ENCODE measurements around the gene ANP32A.

The ANP32A gene

DNA sequence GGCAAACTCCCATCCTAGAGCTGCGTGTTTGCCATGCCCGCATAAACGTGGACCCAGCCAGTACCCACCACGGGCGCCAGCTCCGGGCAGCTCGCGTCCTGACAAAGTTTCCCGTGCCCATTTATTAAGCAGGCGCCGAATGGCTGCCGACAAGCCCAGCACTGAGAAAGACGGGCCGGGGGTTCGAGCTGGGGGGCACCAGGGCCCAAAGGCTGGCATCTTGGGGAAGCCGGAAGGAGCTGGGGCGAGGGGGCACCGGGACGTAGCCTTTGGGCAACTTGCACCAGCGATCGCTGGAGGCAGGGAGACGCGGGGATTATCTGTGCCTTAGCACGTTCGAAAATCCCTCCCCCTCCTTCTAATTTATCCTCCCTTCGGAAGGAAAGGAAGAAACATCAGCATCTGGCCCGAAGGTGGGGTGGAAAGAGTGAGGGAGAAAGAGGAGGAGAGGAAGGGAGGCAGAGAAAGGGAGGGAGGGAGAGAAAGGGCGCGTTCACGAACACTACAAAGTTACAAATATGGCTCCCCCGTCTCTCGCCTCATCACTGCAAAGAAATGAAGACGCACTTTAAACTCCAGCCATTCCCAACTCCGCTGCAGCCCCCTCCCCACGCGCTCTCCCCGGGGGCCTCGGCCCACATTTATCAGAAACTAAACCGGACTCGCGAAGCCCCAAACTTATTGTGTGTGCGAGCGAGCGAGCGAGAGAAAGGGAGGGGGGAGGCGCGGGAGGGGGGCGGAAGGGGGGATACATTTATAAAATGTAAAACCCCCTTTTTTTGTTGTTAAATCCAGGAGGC, 1.0 kb downstream of the ANP32A start:
- DNase-seq, result peak; percentile 58

DNA sequence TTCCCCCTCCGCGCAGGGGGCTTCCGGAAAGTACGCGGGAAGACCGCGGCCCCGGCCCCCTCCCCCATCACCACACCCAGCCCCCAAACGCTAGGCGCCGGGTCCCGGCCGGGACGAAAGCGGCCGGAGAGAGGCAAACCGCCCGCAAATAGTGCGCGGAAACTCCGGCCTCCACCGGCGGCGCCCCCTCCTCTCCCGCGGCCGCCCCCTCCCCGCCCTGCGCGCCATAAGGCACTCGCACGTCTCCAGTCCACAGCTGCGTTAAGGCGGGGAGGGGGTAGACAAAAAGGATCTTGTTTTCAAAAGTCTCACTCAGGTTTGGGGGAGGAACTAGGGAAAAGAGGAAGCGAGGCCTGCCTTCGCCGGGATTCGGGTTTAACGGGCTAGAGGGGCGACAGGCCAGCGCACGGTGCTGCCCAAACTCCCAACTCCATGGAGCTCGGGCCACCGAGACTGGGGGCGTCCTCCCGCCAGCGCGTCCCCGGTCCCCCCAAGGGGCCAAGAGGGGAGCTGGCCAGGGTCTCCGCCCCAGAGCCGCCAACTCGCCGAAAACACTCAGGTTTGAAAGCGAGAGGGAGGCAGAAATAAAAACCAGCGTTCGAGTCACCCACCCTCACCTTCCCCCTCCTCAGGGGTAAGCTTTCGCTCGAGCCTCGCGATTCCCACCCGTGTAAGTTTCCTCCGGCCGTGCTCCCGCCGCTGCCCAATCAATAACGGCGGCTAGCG, 1.8 kb downstream of the ANP32A start:
- DNase-seq, result peak; percentile 50

DNA sequence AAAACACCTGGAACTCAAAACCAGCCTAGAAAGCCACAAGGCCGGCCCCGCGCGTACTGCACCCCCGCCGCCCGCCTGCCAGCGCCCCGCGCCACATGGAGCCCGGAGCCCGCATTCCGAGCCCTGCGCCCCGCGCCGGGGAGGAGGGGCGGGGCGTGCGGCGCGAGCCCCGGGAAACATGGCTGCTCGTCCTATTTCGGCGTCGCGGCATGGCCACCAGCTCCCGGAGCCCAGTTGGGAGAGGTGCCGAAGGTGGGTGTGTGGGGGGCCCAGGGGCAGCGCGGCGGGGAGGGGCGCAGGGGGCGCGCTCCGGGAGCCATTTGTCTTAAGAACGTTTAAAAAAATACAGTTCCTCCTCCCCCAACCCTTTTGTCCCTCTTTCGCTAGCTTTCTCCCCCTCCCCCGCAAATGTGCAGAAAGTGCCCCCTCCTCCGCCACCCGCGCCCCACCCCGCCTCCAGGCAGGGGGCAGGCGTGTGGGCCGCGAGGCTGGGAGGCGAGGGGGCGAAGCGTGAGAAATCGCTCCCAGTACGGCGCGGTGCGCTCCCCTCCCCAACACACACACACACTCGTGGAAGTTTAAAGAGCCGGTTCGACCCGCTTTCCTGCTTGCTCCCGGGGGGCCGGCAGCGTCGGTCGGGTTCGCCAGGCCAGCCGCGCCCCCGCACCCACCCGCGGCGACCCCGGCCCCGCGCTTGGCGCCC, 2.5 kb downstream of the ANP32A start:
- peak; percentile 78 for DNase-seq

DNA sequence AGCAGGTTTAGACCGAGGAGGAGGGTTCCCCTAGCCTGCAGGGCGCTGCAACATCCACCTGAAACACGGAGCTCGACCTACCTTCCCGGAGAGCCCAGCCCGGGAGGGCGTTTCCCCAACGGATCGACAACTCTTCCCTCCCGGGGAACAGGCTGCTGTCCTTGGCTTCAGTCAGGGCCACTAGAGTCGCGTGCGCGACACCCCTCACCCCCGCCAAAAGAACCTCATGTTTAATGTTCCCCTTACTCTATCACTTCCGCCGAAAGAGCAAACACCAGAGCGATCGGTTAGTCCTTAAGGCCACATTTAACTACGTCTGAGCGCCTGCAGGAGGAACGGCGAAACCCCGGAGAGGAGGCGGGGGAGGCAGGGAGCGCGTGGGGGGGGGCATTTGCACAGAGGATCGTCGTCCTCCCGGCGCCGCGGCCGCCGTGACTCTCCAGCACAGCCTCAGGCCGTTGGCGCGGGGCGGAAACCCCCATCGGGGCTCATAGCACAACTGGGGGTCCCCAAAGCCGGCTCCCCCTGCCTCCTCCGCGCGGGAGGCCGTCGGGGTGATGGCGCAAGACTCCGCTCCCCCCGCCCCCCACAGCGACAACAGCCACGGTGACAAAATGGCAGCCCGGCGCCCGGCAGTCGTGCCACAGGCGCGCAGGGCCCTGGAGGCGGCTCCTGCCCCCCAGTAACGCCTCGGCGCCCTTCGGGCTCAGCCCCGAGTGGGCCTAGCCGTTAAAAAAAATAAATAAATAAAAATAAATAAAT, 3.2 kb downstream of the ANP32A start:
- peak; percentile 66 for DNase-seq

DNA sequence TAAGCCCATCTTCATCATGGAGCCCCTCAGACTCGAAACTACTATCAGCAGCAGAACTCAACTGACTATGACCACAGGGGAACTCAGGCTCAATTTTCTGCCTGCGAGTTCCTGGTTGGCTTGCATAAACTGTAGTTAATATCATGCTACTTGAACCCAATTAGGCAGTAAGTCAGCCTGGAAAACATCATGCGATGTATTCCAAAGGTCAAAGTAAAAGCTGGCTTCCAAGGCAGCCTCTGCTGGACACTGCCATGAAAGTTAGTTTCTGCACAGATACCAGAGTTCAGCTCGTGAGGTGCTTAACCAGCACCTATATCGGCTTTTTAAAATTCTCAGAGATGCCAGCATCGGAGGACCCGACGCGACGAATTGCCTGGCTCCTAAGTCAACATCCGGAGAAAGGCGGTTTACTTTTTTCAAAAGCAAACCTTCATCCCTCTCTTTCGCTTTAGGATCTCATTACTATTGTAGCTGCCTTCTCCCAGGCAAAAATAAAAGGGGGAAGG, 3.8 kb downstream of the ANP32A start:
- DNase-seq, result no peak

DNA sequence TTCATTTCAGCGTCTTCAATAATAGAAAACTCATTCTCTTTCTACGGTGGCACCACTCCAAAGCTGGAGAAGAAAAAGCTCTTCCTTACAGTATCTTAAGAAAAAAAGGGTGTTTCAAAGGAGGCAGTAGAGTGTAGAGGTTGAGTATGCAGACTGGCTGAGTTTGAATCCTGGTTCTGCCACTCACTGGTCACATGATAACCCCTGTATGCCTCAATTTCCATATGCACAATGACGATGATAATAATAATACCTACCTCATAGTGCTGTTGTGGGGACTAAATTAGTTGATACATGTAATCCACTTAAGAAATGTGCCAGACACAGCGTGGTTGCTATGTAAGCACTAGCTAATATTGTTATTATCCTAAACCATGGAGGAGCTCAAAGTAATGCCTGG, 4.5 kb downstream of the ANP32A start:
- no peak for DNase-seq

DNA sequence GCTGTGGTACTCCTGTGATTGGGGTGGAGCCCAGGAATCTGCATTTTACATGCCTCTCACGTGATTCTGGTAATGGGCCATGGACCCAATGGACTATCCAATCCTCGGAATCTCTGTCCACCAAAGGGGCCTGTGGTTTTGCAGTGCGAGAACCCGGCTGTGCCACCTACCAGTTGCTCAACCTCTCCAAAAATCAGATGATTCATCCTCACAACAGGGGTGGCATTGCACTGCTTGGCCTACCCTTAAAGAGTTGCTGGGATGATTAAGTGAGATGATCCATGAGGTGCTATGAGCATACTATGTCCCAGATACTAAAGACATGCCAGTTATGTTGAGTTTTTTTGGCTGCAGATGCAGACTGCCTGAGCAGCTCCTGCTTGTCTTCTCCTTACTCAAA, 5.1 kb downstream of the ANP32A start:
- no peak for DNase-seq

DNA sequence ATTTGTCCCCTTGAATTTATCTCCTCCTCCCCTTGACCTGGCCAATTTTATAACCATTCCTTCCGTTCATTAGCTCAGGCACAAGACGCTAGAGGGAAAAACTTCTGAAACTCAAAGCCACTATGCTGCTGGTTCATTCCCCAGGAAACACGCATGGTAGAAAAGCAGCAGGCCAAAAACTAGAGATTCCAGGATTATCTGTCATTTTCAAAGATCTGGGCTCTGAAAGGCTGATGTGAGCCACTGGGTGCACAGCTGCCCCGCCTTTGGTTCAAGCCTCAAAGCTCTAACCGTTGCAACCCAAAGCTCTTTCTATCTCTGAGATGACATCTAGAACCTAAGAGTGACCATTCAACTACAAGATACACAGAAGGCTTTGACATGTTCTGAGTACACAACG, 6.1 kb downstream of the ANP32A start:
- no peak for DNase-seq

DNA sequence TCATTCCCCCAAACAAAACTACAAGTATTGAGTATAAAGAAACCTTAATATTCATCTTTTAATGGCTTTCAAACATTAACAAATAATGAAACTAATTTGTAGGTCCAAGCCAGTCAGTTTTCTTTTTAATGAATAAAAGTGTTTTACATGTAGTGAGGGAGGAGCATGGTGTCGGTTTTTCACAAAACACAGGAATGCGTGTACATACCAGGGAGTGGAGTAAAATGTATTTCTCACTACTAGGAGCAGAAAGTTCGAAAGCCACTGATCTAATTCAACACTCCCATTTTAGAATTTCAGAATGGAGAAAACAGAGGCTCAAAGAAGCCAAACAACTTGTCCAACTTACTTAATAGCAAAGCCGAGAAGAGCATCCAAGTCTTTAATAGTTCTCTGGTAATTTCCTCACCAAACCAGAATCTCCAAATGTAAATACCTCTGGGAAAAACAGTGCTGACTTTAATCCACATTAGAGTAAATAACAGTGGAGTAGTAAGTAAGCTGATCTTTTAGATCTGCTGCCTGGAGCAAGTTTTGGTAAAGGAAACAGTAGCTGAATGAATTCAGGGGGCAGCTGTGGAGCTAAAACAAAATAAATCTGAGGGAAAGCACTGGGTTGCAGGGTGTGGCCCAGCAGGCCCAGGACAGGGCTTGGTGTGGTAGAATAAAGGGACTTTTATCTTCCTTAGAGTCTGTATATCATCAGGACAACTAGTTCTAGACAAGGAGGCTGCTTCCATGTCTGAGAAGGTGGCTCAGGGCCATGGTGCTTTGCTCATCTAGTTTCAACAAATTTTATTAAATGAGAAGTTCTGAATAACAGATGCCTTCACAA, 7.9 kb downstream of the ANP32A start:
- no peak for DNase-seq

DNA sequence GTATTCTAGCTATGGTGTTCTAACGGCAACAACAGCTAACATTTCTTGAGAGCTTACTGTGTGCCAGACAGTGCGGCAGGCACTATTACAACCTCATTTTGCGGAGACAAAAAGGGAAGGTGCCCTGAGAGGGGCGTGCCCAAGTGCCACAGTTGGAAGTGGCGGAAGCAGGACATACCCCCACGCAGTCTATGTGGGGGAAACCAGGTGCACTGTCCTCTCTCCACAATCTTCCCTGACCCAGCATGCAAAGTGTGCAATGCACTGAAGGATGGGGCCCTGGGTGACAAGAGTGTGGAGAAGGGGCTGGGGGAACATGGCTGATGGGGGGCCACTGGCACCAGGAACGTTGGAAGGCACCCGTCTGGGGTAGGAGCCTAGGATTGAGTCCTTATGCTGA, 8.6 kb downstream of the ANP32A start:
- DNase-seq, result no peak

DNA sequence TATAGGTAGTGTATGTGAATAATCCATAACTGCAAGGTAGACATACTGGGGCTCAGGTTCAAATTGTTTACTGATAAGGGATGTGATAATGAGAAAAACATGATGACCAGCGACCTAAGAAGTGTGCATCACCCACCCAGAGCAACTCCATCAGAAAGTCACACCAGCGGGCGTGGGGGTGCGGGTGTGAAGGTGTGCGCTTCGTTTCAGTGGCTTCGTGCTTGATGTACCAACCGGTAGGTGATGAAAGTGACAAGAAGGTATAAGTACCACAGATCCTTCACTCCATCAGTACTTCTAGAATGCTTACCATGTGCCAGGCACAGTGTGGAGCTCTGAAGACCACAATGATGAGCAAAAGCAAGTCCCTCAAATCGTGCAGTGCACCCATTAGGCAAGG, 11.2 kb downstream of the ANP32A start:
- DNase-seq, result no peak

DNA sequence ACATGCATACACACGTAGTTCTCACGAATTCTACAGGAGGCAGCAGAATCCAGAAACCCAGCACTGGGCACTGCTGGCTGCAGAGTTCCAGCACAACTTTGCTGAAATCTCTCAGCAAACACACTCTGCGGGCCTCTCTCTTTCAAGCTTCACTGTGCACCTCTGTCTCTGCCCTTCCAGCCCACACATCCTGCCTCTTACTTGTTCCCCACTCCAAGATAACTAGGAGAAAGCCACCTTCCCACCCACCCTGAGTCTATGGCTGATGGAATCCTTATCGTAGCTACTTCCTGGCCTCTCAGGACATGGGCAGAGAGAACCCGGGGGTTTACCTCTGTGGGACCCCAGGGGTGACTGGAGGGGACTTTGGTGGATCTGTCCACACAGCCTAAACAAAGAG, 11.9 kb downstream of the ANP32A start:
- no peak for DNase-seq

DNA sequence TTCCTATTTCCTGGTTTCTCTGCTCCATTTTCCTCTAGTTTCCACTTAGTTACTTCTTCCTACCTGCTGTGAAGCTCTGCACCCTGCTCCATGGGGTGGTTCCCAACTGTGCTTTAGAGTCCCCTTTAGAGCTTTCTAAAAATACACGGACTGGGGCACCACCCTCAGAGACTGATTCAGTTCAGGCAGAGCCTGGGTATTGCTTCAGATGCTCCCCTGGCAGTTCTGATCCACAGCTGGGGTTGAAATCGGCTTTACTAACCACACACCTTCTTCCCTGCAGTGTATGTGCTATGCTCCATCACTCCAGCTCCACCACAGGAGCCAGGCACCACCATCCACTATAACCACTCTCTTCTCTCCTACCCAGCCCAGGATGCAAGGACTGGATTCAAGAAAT, 12.6 kb downstream of the ANP32A start:
- no peak for DNase-seq

DNA sequence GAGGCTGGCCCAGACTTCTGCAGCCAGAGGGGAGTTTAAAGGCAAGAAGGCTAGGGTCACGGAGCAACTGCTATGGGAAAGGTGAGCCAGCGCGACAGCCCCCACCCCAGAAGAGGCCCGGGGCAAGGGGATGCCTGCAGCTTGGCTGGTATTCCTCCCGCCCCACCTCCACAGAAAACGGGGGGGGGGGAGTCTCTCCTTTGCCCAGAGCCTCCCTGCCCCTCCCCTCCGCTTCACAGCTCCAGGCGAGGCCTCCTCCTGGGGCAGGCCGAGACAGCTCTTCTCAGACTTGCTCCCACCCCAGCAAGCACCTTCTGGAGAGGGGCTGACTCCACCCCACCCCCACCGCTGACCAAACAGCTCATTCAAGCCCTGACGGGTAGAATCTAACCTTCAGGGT, 13.4 kb downstream of the ANP32A start:
- no peak for DNase-seq

DNA sequence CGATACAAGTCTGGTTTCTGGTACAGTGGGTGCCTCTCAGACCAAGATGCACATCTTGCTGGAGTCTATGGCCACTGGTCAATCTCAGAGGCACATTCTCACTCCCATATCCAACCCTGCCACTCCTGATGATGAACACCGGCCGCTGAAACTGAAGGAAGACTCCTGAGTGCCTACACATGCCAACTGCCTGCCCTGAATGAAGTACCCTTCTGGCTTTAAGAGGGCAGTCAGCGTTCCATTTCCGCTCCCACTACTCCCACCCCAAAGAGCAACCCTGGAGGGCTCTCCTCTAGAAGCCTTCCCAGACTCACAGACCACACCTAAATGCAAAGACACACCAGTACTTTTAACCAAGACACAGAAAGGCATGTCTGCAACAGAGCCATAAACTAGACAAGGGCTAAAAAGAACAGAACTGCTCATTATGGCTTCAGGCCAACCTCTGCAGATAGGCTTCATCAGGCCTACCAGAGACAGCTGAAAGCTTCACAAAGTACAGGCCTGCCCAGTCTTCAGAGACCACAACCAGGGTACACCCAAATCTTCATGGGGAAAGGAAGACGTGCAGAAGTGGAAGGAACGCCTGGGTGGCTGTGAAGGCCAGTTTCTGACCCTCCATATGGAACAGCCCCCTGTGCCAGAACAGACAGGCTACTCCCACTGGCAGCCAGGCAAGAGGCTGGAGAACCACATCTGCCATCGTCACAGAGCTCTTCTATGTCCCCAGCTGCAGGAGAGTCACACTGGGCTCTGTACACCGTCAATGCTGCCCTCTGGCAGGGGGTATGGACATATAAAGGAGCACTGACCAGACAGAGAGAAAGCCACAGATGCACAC, 14.3 kb downstream of the ANP32A start:
- DNase-seq, result no peak

DNA sequence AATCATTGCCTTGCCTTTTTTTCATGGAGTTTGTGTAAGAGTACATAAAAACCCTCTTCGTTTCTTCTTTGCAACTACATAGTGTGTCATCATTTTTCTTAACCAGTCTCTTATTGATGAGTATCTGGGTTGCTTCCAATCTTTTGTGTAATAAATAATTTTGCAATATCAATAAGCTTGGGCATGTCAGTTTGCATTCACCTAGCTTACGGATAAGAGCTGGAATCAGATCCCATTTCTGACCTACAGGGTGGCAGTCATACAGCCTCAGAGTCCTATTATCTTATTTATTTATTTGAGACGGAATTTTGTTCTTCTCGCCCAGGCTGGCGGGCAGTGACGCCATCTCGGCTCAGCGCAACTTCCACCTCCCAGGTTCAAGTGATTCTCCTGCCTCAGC, 18.3 kb downstream of the ANP32A start:
- DNase-seq, result no peak

DNA sequence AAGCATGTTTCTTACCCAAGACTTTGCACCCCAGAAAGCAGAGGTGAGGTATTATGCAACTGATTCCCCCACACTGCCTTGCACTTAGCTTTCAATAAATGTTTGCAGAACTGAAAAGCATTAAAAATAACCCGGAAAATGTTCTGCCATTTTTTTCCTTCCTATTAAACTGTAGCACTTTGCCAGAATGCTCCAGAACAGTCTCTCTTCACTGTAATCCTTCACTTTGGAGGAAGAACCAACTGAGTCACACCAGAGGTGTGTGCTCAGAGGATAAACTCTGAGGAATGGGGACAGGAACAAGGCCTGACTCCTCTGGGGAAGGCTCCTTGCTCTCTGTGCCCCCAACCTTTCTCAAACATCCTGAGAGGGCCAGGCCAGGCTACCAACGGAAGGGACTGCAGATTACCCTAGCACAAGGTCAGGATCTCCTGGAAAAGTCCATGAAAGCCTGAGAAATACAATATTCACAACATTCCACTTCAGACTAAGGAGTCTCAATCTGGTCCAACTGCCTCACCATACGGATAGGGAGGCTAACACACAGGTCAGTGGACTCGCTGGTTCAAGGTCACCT, 19.0 kb downstream of the ANP32A start:
- DNase-seq, result no peak

DNA sequence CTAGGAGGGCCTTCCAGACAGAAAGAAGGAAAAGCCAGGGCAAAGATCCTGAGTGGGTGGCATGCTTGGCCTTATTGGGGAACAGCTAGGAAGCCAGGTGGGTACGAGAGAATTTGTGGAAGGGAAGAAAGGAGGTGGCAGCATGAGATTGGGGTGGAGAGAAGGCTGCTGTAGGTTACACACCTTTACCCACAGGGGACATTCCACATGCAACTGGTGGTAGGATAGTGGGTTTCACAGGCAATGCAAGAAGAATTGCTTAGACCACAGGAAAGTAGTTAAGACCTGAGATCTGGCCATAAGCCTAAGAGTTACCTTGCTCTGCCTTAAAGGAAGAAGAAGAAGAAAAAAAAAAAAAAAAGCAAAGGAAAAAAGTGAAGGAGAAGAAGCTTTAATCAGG, 19.8 kb downstream of the ANP32A start:
- DNase-seq, result no peak

DNA sequence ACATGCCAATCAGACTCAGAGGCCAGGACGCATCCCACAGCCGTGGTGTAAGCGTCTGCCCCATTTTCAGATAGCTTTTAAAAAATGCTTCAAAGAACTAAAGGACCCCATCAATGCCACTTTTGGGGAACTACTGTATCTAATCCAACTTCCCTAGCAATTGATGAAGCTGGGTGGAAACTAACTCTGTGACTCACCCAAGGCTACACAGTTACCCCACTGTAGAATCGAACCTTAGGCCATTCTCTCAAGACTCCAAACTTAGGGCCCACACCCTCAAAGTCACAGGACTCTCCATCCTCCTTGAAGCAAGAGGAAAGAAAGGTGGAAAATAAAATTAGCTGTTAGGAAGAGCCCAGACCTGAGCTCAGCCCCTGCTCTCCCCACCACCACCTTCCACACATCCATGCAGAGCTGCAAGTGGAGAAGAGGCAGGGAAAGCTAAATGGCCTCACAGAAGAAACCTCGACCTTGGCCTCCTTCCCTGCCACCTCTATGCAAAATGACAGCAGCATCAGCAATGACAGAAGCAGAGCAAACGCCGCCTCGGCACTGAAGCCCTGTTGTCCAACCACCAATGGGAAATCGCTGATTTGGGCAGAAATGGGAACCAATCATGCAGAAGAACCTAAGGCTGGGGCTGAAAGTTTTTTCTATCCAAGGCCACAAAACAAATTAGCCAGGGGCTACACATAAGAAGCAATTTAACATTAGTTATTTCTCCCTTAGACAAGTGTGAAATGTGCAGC, 22.2 kb downstream of the ANP32A start:
- DNase-seq, result no peak

Measured in NCI-H146 (cell line).